Stimulated activated CD4-positive, alpha-beta T cell treated with anti-CD3 and anti-CD28 coated beads, Interleukin-1b, Interleukin-23, amount 100 ng/mL, for 24 hours (primary cell): ENCODE data around the gene PLK1.
A peak's percentile ranks its signal among the peaks of the same experiment; 100 is the strongest.

ENCODE experiments used
- DNase-seq, 4 experiments: peaks; one replicate each; pipeline ENCODE4 v3.0.0-alpha.2; 2020; ENCODE audit warnings: low read depth in 4 of 4, low spot score in 1 of 4

PLK1 gene

DNA sequence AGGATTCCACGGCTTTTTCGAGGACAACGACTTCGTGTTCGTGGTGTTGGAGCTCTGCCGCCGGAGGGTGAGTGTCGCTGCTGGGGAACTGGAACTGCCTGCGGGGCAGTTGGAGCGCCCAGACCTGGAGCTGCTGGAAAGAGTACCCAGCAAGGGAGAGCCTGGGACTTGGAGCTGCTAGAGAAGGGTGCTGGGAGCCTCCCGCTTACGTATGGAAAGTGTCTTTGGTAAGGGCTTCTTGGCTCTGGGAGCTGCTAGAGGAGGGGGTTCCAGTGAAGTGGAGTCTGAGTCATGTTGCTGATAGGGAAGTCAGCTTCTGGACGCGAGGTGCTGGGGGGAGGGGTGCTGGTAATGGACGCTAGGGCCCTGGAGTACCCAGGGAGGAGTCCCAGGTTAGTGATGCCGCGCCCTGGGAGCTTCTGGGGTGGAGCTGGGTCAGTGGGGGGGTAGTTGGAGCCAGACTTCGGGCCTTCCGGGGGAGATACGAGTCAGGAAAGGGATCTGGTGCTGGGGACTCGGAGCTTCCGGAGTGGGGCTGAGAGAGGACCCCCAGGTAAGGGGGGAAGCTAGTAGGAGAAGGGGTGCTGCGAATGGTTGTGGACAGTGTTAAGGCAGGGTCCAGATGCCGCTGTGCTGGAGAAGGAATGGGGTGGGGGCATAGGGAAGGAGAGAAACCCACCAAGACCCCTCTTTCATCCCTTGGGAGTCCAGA lies 741 bp downstream of the PLK1 start:
- DNase-seq = peak in 1 of 4 experiments; percentile 20

DNA sequence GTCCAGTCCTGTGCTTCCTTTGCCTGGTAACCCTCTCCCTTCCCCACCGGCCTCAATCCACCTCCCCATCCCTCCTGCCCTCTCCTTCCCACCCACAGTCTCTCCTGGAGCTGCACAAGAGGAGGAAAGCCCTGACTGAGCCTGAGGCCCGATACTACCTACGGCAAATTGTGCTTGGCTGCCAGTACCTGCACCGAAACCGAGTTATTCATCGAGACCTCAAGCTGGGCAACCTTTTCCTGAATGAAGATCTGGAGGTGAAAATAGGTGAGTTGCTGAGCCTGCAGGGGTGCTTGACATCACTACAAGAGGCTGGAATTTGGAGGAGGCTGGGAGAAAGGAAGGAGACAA lies 1.3 kb downstream of the PLK1 start:
- no peak for DNase-seq

DNA sequence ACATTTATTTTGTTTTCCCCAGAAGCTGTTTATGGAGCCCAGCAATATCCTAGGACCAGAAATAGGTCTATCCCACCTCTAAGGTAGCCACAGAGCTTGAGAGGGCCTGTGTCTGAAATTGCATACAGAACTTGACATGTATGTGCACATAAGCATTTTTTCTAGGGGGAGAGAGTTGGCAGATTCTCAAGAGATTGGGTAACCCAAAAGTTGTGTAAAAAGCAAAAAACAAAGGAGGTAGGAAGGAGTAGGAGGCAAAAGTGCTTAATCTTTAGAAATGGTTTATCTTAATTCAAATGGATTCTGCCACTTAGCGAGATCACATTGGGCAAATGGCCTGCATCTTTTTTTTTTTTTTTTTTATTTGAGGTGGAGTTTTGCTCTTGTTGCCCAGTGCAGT lies 3.5 kb downstream of the PLK1 start:
- no peak for DNase-seq

DNA sequence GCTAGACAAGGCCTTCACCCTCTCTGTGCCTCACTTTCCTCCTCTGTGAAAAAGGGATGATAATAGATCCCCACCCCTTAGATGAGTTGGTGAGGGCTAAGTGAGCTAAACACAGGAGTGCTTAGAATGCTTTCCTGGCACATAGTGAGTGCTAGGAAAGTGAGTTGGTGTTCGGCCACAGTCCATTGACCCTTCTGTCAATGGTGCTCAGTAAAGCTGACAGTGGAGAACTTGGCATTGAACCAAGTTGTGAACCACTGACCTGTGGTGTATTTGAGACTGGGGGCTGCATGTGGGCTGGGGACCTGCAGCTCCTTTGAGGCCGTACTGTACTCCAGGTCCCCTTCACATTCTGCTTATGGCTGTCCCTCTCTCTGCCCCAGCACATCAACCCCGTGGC lies 4.8 kb downstream of the PLK1 start:
- DNase-seq = no peak

DNA sequence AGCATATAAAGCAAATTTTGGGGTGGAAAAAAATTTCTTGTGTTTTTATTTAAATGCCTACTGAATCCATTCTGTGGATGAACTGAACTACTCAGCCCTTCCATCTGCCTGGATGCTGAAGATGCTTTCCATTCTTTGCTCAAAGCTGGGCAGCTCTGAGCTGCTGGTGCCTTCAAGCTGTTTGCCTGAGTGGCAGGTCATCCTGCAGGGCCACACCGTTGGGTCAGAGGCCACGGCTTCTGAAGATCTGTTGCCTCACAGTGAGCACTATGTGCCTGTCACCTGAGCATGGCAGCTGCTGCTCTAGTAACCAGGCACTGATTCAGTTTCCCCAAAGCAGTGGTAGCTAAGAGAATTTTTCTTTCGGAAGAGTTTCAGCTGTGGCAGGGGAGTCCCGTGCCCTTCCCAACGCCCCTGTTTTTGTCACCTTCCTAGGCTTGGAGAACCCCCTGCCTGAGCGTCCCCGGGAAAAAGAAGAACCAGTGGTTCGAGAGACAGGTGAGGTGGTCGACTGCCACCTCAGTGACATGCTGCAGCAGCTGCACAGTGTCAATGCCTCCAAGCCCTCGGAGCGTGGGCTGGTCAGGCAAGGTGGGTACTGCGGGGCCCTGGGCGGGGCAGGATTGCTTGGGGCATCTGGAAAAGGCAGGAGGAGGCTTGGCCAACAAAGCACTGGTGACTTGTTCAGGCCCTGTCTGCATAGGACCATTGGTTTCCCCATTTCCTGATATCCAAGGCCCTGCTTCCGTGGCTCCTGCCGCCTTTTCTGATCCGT lies 8.5 kb downstream of the PLK1 start:
- DNase-seq = no peak

DNA sequence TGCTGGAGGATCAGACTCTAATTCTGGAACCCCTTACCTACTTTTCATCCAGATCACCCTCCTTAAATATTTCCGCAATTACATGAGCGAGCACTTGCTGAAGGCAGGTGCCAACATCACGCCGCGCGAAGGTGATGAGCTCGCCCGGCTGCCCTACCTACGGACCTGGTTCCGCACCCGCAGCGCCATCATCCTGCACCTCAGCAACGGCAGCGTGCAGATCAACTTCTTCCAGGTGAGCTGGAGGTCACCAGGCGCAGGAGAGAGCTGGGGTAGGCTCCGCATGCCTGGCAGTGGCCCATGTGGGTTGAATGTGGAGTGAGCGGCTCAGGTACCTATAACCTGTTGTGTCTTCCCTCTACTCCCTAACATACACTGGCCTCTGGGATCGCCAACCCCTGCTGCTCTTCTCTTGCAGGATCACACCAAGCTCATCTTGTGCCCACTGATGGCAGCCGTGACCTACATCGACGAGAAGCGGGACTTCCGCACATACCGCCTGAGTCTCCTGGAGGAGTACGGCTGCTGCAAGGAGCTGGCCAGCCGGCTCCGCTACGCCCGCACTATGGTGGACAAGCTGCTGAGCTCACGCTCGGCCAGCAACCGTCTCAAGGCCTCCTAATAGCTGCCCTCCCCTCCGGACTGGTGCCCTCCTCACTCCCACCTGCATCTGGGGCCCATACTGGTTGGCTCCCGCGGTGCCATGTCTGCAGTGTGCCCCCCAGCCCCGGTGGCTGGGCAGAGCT lies 10.9 kb downstream of the PLK1 start:
- DNase-seq = no peak

DNA sequence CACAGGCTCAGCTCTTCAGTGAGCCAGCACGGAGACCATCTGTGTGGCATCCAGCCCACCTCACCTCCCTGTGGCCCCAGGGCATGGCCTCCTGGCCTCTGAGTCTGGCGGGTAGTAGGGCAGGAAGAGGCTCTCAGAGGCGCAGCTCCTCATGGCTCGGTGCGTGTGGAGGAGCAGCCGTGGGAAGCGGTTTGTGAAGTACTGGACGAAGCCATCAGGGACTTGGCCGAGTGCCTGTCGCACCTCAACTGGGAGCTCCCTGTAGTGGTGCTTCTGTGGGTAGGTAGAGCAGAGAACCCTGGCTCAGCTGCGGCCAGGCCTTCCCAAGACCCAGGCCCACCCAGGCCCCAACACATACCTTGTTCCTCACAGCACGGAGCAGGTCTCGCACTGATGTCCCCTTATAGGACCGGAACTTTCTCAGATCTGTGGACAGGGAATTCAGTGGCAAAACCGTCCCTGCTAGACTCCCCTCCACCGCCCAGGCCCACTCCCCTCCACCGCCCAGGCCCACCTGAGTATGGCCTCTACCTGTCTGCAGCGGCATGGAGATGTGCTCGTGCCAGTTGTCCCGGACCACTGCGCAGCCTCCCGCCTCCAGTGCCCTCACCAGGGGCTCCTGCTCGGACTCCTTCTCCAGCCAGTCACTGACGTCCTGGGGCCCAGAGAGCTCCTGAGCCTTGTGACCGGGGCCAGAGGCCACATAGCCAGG lies 12.2 kb downstream of the PLK1 start:
- no peak for DNase-seq

DNA sequence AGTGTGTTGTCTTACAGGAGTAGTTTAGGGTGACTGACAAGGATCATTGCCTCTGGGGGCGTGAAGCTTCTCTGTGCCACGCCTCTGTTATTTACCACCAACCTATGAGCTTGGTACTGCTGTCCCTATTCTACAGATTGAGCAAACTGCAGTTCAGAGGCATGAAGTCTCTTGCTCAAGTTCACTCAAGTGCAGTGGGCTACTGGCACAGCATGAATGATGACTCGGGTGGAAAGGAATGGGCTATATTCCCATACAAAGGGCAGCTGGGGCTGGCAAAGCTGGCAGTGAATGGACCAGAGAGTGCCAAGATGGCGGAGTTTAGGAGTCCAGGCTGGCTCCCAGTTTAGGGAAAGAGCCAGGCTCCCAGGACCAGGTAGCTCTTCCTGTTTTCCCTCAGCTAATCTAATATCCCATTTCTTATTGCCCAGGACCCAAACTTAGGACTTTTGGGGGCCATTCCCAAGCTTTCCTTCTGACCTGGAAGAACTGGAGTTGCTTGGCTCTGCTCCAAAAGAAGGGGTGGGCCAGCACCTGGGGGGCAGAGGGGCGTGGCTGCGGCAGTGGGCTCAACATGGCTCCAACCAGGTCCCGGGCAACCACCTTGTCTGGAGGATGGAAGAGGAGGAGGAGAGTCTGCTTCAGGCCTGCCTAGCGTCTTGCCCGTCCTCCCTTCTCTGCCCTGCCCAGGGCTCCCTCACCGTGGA lies 12.9 kb downstream of the PLK1 start:
- no peak for DNase-seq

DNA sequence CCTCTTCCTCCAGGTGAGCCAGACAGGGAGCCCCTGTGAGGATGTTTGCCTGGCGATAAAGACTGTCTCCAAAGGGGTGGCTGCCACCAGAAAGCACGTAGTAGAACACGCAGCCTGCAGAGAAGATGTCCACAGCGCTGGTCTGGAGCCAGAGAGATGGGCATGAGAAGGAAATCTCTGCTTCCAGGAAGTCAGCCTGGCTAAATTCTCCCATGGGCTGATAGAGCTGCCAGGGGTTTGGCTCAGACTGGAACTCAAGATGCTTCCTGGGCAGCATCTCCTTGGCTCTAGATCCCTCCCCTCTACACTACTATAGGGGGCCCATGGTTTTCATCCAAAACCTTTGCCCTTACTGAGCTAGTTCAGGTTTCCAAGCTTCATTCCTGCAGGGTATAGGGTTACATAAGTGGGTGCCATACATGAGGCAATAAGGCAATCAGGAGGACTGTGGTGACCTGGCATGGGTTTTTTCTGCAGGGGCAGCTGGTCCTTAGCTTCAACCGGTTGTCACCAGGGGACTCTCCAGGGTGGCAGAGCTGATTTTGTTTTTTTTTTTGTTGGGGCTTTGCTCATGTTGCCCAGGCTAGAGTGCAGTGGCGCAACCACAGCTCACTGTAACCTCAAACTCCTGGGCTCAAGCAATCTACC lies 13.6 kb downstream of the PLK1 start:
- no peak for DNase-seq

DNA sequence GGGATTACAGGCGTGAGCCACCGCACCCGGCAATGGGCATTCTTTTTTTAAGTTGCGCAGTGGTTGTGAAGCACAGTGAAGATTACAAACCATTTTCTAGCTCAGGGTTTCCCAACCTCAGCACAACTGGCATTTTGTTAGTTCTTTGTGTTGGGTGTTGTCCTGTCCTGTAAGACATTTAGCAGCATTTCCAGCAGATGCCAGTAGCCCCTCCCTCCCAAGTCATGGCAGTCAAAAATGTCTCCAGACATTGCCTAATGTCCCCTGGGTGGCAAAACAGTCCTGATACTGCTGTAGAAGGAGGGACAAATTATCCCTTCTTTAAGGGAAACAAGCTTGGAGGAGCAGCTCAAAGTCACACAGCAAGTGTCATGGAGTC lies 15.6 kb downstream of the PLK1 start:
- DNase-seq = no peak

DNA sequence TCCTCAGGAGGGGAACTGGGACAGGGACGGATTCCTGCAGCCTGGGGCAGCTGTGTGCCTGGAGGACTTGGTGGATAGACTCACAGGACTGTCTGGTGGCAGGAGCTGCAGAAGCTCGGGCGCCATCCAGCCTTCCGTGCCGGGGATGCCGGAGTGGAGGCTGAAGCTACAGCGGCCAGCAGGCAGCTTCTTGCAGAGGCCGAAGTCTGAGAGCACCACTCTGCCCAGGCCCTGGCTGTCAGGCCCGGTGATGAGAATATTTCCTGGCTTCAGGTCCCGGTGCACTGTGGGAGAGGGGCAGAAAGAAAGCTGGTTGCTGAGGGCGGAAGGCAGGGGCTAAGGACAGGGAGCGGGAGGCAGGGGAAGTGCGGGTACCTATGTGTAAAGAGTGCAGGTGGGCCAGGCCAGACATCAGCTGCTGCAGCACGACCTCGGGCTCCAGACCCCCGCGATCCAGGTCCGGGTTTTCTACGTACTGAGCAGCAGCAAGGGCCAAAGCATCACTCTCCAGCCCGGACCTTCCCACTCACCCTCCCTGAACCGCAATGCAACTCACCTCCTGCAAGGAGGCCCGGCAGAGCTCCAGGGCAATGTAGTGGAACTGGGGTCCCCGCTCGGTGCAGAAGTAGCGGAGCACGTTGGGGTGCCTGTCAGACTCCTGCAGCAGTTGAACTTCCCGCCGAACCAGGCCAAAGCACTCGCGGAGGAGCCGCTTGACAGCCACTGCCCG lies 16.1 kb downstream of the PLK1 start:
- DNase-seq = no peak

DNA sequence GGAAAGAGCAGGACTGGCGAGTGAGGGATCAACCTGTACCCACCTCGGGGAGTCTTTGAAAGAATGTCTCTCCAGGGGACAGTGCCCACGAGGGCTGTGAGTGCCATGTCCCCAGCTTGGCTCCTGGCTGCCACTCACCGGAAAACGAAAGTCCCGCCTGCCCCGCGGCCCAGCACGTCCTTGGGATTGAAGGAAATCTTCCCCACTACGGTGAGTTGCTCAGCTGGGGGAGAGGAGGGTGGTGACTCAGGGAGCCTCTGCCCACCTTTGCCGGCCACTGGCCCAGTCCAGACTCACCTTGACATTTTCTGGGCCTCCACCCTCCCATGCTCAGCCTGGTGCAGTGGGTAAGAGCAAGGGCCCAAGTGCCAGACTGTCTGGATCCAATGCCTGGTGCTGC lies 17.1 kb downstream of the PLK1 start:
- no peak for DNase-seq

DNA sequence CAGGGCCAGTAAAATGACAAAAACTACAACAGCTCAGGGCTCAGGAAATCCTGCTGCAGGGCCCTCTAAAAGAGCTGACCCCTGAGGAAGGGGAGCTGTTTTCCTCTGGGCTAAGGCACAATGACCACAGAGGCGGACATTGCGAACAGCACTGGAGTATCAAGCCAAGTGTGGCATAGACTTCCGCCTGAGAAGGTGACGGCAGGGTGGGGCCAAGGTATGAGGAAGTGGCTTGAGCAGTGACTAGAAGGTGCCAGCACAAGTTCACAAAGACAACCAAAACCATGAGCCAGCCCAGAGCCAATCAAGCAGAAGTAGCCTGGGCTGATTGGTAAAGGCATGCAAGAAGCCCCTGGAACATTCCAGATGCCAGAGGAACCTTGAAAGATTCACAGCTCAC lies 20.4 kb downstream of the PLK1 start:
- DNase-seq = no peak

DNA sequence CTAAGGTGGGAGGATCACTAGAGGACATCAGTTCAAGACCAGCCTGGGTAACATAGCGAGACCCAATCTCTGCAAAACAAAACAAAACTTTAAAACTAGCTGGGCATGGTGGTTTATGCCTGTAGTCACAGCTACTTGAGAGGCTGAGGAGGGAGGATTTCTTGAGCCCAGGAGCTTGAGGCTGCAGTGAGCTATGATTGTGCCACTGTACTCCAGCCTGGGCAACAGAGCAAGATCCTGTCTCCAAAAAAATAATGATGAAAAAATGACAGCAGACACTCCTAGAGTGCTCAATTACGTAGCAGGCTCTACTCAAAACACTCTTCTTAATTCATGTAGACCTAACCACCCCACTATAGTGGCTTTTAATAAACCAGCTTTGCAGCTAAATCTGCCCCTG lies 21.4 kb downstream of the PLK1 start:
- no peak for DNase-seq

DNA sequence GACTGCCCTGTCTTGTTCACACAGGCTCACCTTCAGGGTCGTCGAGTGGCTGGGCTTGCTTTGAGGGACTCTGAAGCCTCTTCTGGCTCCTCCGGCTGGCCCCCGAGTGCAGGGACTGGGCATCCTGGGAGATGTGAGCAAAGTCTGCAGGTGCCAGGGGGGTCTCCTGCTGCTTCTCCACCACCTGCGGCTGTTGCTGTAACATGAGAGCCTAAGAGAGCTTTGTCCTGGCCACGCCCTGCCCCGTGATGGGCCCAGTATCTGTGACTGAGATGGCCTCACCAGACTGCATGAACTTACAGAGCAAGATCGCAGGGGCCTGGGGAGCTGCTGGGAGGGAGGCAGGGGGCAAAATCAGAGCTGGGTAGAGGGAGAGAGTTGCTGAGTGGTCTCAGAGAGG lies 21.8 kb downstream of the PLK1 start:
- DNase-seq = no peak

DNA sequence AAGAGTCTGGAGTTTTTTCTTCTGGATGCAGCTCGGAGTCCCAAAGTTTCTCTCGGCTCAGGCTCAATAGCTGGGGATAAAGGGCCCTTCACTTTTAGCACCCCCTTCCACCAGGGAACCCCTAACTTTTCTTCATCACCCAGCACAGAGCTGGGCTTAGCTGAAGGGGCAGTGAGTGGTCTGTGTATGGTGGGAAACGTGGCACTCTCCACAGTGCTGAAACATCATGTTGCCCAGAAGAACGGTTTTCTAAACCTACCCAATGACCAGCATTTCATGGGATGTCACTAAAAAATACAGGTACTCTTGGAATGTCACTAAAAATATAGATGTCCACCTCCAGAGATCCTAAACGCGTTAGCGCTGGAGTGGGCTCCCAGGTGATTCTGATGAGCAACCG lies 22.4 kb downstream of the PLK1 start:
- no peak for DNase-seq

DNA sequence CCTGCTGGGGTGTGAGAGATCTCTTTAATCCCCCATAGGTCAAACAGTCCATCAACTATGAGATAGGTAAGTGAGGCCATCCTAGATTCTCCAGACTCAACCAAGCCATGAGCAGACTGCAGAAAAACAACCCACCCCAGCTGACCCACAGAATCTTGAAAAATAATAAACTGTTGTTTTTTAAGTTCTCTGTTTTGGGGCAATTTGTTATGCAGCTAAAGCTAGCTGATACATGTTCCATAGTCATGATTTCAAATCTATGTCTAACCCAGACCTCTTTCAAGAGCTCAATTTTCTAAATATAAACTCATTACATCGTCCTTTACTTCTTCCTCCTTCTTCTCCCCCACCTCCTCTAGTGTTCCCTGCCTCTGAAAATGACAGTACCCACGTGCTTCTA lies 24.3 kb downstream of the PLK1 start:
- no peak for DNase-seq

DNA sequence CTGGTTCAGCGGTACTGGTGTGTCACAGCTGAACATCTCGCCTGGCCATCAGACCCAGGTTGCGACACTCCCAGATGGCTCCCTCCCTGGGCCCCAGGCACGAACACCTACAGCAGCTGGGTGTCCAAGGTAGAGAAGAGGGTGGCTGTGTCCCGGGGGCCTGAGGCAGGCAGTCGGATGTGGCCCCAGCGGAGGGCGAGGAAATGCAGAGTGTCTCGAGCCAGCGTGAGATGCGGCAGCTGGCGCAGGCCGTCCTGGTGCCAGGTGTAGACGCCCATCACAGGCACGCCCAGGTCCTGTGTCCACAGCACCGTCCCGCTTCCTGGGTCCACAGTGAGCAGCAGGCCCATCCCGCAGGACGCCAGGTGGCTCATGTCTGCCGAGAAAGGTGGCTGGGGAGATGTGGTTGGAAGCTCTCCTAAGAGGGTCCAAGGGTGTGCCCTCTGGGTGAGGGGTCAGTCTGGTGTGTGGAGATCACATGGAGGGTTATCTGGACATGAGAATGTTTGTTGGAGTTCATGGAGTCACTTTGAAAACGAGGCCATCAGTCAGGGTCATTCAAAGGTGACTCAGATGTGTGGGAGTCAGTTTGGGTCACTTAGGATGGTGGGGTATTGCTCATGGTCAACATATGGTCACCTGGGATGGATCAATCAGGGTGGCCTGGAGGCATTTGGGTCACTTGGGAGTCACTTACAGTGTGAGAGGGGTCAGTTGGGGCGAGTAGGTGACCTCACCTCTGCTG lies 26.3 kb downstream of the PLK1 start:
- no peak for DNase-seq

DNA sequence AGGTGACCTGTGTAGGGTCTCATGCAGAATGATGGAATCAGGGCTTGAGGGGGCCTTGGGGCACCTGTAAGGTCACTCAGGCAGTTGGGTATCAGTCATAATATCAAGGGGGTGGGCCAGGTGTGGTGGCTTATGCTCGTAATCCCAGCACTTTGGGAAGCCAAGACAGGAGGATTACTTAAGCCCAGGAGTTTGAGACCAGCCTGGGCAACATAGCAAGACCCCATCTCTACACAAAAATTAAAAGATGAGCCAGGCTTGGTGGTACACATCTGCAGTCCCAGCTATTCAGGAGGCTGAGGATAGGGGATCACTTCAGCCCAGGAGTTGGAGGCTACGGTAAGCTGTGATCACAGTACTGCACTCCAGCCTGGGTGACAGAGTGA lies 26.8 kb downstream of the PLK1 start:
- DNase-seq = no peak
